K562 (cell line): ENCODE measurements around the gene HECA. TPM values are rescaled to one million over a fixed set of nuclear protein-coding genes. Genes with fewer than 3 reads are reported as not detected.

Experiments
- ATAC-seq: fragments of 200-7000 bp; cut with Tn5 transposase; 3 replicates; pipeline ENCODE4 v1.9.1; 2020; ENCODE audit warnings: moderate library complexity
- BruUV-seq: library from RNA; stranded (reverse); fragments of 400-500 nt; replicated peaks from 2 replicates; lab custom pipeline; 2021; lab: Mats Ljungman, UMichigan
- CTCF ChIA-PET: fragments of 300-600 bp; formaldehyde crosslinking; extraction: SDS; loops from one replicate; lab custom pipeline; 2021; ENCODE audit warnings: low intra/inter-chr PET ratio; lab: Yijun Ruan, JAX
- POLR2A ChIA-PET: fragments of 300-600, 350-650 bp; sonication (Branson Sonifier 250); formaldehyde crosslinking; extraction: SDS; loops from one replicate; lab custom pipeline; 2021; ENCODE audit warnings: antibody characterized with exemption, inconsistent platforms; lab: Yijun Ruan, JAX
- DNase-seq, 4 experiments: peaks; one replicate each; pipeline versions ENCODE4 v3.0.0 to v3.0.0-alpha.2; 2011 to 2018; ENCODE audit warnings: low spot score in 3 of 4, mixed read lengths in 3 of 4; ENCODE audit errors: extremely low read depth in 1 of 4
- FAIRE-seq: peaks from 2 replicates; lab custom pipeline; 2011; peaks lifted over from hg19 to GRCh38; lab: Jason Lieb, UNC
- H2AFZ ChIP-seq: 2 replicates; pipeline ENCODE4 v1.6.0; 2011; ENCODE audit warnings: low read depth, low read length, control low read depth, inconsistent platforms
- H3K27ac ChIP-seq: fragments of 200-600 bp; 3 replicates; pipeline ENCODE4 v1.8.0; 2011; ENCODE audit warnings: low read depth, mild to moderate bottlenecking, control low read depth, inconsistent platforms, low read length, moderate library complexity, mixed read lengths; ENCODE audit errors: extremely low read depth
- H3K27me3 ChIP-seq, 2 experiments: fragments of 300-600 bp in 1 of 2; 2 replicates in 1 of 2; 3 replicates in 1 of 2; pipeline versions ENCODE4 v1.6.0 to v1.8.0; 2011; ENCODE audit warnings: inconsistent platforms in 2 of 2, low read length in 2 of 2, mild to moderate bottlenecking in 1 of 2, mixed read lengths in 1 of 2, moderate library complexity in 1 of 2; ENCODE audit not compliant: control insufficient read depth in 2 of 2, insufficient read depth in 2 of 2
- H3K36me3 ChIP-seq: fragments of 300-600 bp; 3 replicates; pipeline ENCODE4 v1.8.0; 2011; ENCODE audit warnings: mild to moderate bottlenecking, low read length, inconsistent platforms; ENCODE audit not compliant: control insufficient read depth, insufficient read depth
- H3K4me1 ChIP-seq, 2 experiments: fragments of 200-600 bp in 1 of 2; replicated peaks in 1 of 2; 2 replicates in 1 of 2; 3 replicates in 1 of 2; pipeline versions ENCODE4 v1.5.1 to v1.8.0; 2011; ENCODE audit warnings: inconsistent platforms in 2 of 2, low read length in 2 of 2, mild to moderate bottlenecking in 1 of 2, mixed read lengths in 1 of 2, moderate library complexity in 1 of 2; ENCODE audit not compliant: control insufficient read depth in 2 of 2, insufficient read depth in 2 of 2
- H3K4me2 ChIP-seq: 2 replicates; pipeline ENCODE4 v1.6.1; 2011; ENCODE audit warnings: low read length, control low read depth, inconsistent platforms, mixed read lengths; ENCODE audit not compliant: insufficient read depth
- H3K4me3 ChIP-seq: fragments of 200-600 bp; sonication (generic), shearing (Covaris generic); 2 replicates; pipeline ENCODE4 v1.5.1; 2016; ENCODE audit warnings: control low read depth, inconsistent platforms
- H3K79me2 ChIP-seq: fragments of 200-600 bp; 3 replicates; pipeline ENCODE4 v1.8.0; 2011; ENCODE audit warnings: low read length, inconsistent platforms; ENCODE audit not compliant: control insufficient read depth, insufficient read depth
- H3K9ac ChIP-seq, 2 experiments: 2 replicates each; pipeline versions ENCODE4 v1.6.0 to v1.6.1; 2011; ENCODE audit warnings: low read depth in 2 of 2, low read length in 2 of 2, control low read depth in 1 of 2, inconsistent platforms in 1 of 2, mild to moderate bottlenecking in 1 of 2, mixed read lengths in 1 of 2; ENCODE audit not compliant: insufficient read depth in 1 of 2
- H3K9me1 ChIP-seq: one replicate; pipeline ENCODE4 v1.6.0; 2011; ENCODE audit warnings: inconsistent platforms, mild to moderate bottlenecking, low read length, moderate library complexity; ENCODE audit not compliant: control insufficient read depth, insufficient read depth
- H3K9me3 ChIP-seq: replicated peaks from 2 replicates; pipeline ENCODE4 v1.5.1; 2011; ENCODE audit warnings: low read depth, low read length, inconsistent platforms; ENCODE audit not compliant: control insufficient read depth, insufficient read depth
- H4K20me1 ChIP-seq: replicated peaks from 2 replicates; pipeline ENCODE4 v1.6.1; 2011; ENCODE audit warnings: low read length, inconsistent platforms, mixed read lengths; ENCODE audit not compliant: control insufficient read depth, insufficient read depth
- BACH1 ChIP-seq: fragments of 200-800 bp; sonication (Bioruptor generic); IDR thresholded peaks from 2 replicates; pipeline ENCODE4 v1.6.1; 2016; ENCODE audit warnings: missing genetic modification characterization, missing compliant biosample characterization
- ELF1 ChIP-seq: fragments of 200-800 bp; sonication (Bioruptor generic); IDR thresholded peaks from 2 replicates; pipeline ENCODE4 v1.6.1; 2016; ENCODE audit warnings: missing genetic modification characterization, missing compliant biosample characterization
- EP300 ChIP-seq: IDR thresholded peaks from 2 replicates; pipeline ENCODE4 v1.6.1; 2012; ENCODE audit warnings: low read length, improper control_type of control experiment
- GTF2F1 ChIP-seq: IDR thresholded peaks from 2 replicates; pipeline ENCODE4 v1.6.1; 2011; ENCODE audit warnings: low read depth, low read length, improper control_type of control experiment
- MCM2 ChIP-seq: fragments of 450-650 bp; IDR thresholded peaks from 2 replicates; pipeline ENCODE4 v1.6.1; 2017; ENCODE audit warnings: low read depth, mild to moderate bottlenecking
- MTA1 ChIP-seq: fragments of 450-650 bp; IDR thresholded peaks from 2 replicates; pipeline ENCODE4 v1.6.1; 2017; ENCODE audit warnings: borderline replicate concordance
- SNAPC5 ChIP-seq: fragments of 250-450 bp; sonication (Bioruptor Pico); IDR thresholded peaks from 2 replicates; pipeline ENCODE4 v1.8.0; 2021; ENCODE audit warnings: moderate library complexity, mild to moderate bottlenecking, inconsistent platforms
- SP2 ChIP-seq: IDR thresholded peaks from 2 replicates; pipeline ENCODE4 v1.6.1; 2011; ENCODE audit warnings: mild to moderate bottlenecking, low read depth, low read length, moderate library complexity; ENCODE audit not compliant: poor library complexity, severe bottlenecking; ENCODE audit errors: extremely low read depth
- SRSF1 ChIP-seq: fragments of 200-400 bp; formaldehyde crosslinking; IDR thresholded peaks from 2 replicates; pipeline ENCODE4 v1.6.1; 2017; ENCODE audit warnings: mild to moderate bottlenecking, low read depth, low read length, moderate library complexity
- TAF7 ChIP-seq: fragments of 450-650 bp; IDR thresholded peaks from 2 replicates; pipeline ENCODE4 v1.6.1; 2016; ENCODE audit warnings: missing genetic modification characterization, missing compliant biosample characterization
- TCF15 ChIP-seq: fragments of 250-450 bp; sonication (Bioruptor Pico); IDR thresholded peaks from 2 replicates; pipeline ENCODE4 v1.8.0; 2022; ENCODE audit warnings: moderate library complexity, mild to moderate bottlenecking, inconsistent platforms
- TCF7 ChIP-seq: sonication (generic); IDR thresholded peaks from 2 replicates; pipeline ENCODE4 v1.6.1; 2016; ENCODE audit warnings: antibody characterized with exemption, borderline replicate concordance
- TRIM25 ChIP-seq: fragments of 450-650 bp; IDR thresholded peaks from 2 replicates; pipeline ENCODE4 v1.7.0; 2016; ENCODE audit warnings: borderline replicate concordance
- WGBS: fragments of 100-300 bp; shearing (Covaris generic); methylation state at CpG from one replicate; pipeline ENCODE4 v1.1.6; 2016; ENCODE audit warnings: low coverage, mixed read lengths; ENCODE audit not compliant: insufficient coverage; ENCODE audit errors: missing lambda C conversion rate; 5-methylcytosine and 5-hydroxymethylcytosine counted together
- in situ Hi-C: fragments of 300-500 bp; cut with MboI; formaldehyde crosslinking; loops from 4 replicates; pipeline ENCODE4 v1.15.0; 2018; ENCODE audit warnings: inconsistent platforms, mixed read lengths
- intact Hi-C: fragments of 100-400 bp; cut with micrococcal nuclease; formaldehyde crosslinking; loops from 2 replicates; pipeline ENCODE4 v1.14.2; 2022
- polyA plus RNA-seq, 8 experiments: library from polyadenylated mRNA; depleted of rRNA in 4 of 8; stranded (reverse) in 5 of 8; unstranded in 3 of 8; fragments of >200 nt; fragmentation: Nextera tagmentation in 2 of 8; fragmentation: Illumina TruSeq in 1 of 8; extraction: Ambion mirVana in 2 of 8; extraction: Trizol in 1 of 8; gene quantifications; 2 replicates each; pipeline versions ENCODE4 v1.2.1 to v1.2.3, GENCODE V29; 2011 to 2014; ENCODE audit warnings: inconsistent platforms in 1 of 8, missing spikeins in 1 of 8
- total RNA-seq, 7 experiments: library from RNA; depleted of rRNA in 6 of 7; stranded (reverse); fragments of >200 nt in 6 of 7; fragmentation: Illumina TruSeq in 2 of 7; extraction: Trizol in 2 of 7; gene quantifications; 2 replicates each; pipeline versions ENCODE4 v1.2.1 to v1.2.3, GENCODE V29; 2011 to 2021; ENCODE audit warnings: low replicate concordance in 1 of 7

Gene HECA
- total and polyA plus RNA-seq, 9 of the 15 experiments (the other 6 are each of a cell fraction or from before 2014, with no cell fraction given): 0.31 to 2.3 (median 1.1) TPM

- no peak for TF ChIP-seq TCF7
- TF ChIP-seq MTA1: no peak
- no peak for TF ChIP-seq MCM2
- no peak for TF ChIP-seq SNAPC5 (CRISPR knock-in tag)
- no peak for TF ChIP-seq GTF2F1
- Histone ChIP-seq H3K27ac (no peak overlapping the region), H3K36me3 (no peaks in the 10 kb centered on the region), H3K4me3 (no peak overlapping the region), H3K79me2 (no peaks in the 10 kb centered on the region), H2AFZ (no peak overlapping the region), H4K20me1 (peaks cover 5% of the 10 kb centered on the region; the same call in 1 of the 2 replicates), H3K9me1 (no peaks in the 10 kb centered on the region), H3K9me3 (no peaks in the 10 kb centered on the region), H3K9ac (no peak overlapping the region), H3K27me3 (peaks cover 18 to 29% of the 10 kb centered on the region in 2 experiments; a peak in 4 of 5 replicates), H3K4me2 (no peak overlapping the region), H3K4me1 (no peaks in the 10 kb centered on the region)
- FAIRE-seq: no peak
- ChIA-PET CTCF (no interaction called here), POLR2A (interaction anchor here (0.6 to 1.3 kb wide), 3 partner anchors 8 to 11 kb away, joined by 3 read pairs; no protein-coding TSS in a partner anchor)
- DNase-seq: no peak
- no TSS peak for BruUV-seq
- 5% methylated on average over 7 of the region's 7 CpGs for WGBS
- intact Hi-C loops (no loop called here), in situ Hi-C loops (no loop called here)
- no peak for ATAC-seq
These were observed 13.8 kb downstream of the HECA start for GRCh38 chr6:139148557-139149235.

- no TSS peak for BruUV-seq
- peaks cover 5% of the 10 kb centered on the region; the same call in 1 of the 2 replicates for H4K20me1 ChIP-seq
- 2% methylated on average over 5 of the region's 5 CpGs for WGBS
- H2AFZ ChIP-seq: no peak overlapping the region
- ATAC-seq: no peak
- no peaks in the 10 kb centered on the region for H3K9me3 ChIP-seq
- H3K79me2 ChIP-seq: no peaks in the 10 kb centered on the region
- no peak overlapping the region for H3K4me3 ChIP-seq
- H3K4me1 ChIP-seq: no peaks in the 10 kb centered on the region
- H3K27ac ChIP-seq: no peak overlapping the region
- no peak overlapping the region for H3K4me2 ChIP-seq
- intact Hi-C loops (no loop called here), in situ Hi-C loops (no loop called here)
- POLR2A ChIA-PET: interaction anchor here (0.6 to 1.3 kb wide), 2 partner anchors 9 to 12 kb away, joined by 3 read pairs; no protein-coding TSS in a partner anchor
- no peaks in the 10 kb centered on the region for H3K9me1 ChIP-seq
- H3K9ac ChIP-seq: no peak overlapping the region
- no peaks in the 10 kb centered on the region for H3K36me3 ChIP-seq
- DNase-seq: no peak
- FAIRE-seq: no peak
- CTCF ChIA-PET: no interaction called here
- peaks cover 15 to 25% of the 10 kb centered on the region in 2 experiments; a peak in 4 of 5 replicates for H3K27me3 ChIP-seq
- TF ChIP-seq ELF1 (tag) (no peak), SRSF1 (no peak), EP300 (no peak), TRIM25 (no peak), BACH1 (tag) (no peak), TCF15 (CRISPR knock-in tag) (no peak), TAF7 (no peak), SP2 (no peak)
These were observed 14.5 kb downstream of the HECA start for GRCh38 chr6:139149383-139149782.
